ENCODE data around the gene SLC8A2. TPM values are rescaled to one million over a fixed set of nuclear protein-coding genes. Genes with fewer than 3 reads are reported as not detected.
A peak's percentile ranks its signal among the peaks of the same experiment; 100 is the strongest.

The SLC8A2 gene
- under 1 TPM in 2 of 4 donors, not detected in 2; 0.12 to 0.92 TPM for polyA plus RNA-seq
- long read RNA-seq, donor 1, result 0 reads
- long read RNA-seq, donor 2, result 0 reads
- long read RNA-seq, donor 3, result 0 reads
- long read RNA-seq, donor 4, result 0 reads
- long read RNA-seq, donor 5, result 0 reads
- long read RNA-seq, donor 6, result 0 reads
- long read RNA-seq, donor 7, result 0 reads
- long read RNA-seq, donor 8, result 0 reads
- long read RNA-seq, donor 9, result 0 reads
- long read RNA-seq, donor 10, result 0 reads

- Histone ChIP-seq H3K27ac (ENCODE audit: low read depth in 1 of 3, low read length in 2 of 3) (no peak within 1 kb of the TSS), H3K27me3 (ENCODE audit: control insufficient read depth in 3 of 3, insufficient read depth in 3 of 3, low read length in 3 of 3) (peaks cover 4 to 55% (median 28%) of the 10 kb centered on the region in 3 donors), H3K4me3 (ENCODE audit: low read depth in 1 of 3, low read length in 3 of 3) (no peak within 1 kb of the TSS), H3K4me1 (ENCODE audit: control insufficient read depth in 3 of 3, insufficient read depth in 2 of 3, low read depth in 1 of 3, low read length in 2 of 3) (peaks cover 0 to 2% (median 0%) of the 10 kb centered on the region in 3 donors), H3K36me3 (ENCODE audit: control insufficient read depth in 3 of 3, insufficient read depth in 2 of 3, low read depth in 1 of 3, low read length in 3 of 3) (peaks cover 0 to 3% (median 0%) of the 10 kb centered on the region in 3 donors), H3K9me3 (ENCODE audit: control insufficient read depth in 2 of 2, insufficient read depth in 1 of 2, low read depth in 1 of 2, low read length in 1 of 2) (no peaks in the 10 kb centered on the region)
- FAIRE-seq, result no peak
- DNase-seq, result peak in 1 of 2 donors; percentile 76
- WGBS, 3 donors, result 4 to 9% (median 8%) methylated on average over 13 to 29 of the region's 29 CpGs
Measured at GRCh38 chr19:47471733-47472457, at the start of gene SLC8A2. Gene SLC8A2 (minus strand): TSS chr19:47471893. CDS start chr19:47466403, 5,490 bp downstream.

GRCh38 chr19:47520839-47521238 is 49.1 kb upstream of the SLC8A2 start:
- 75 to 85% (median 82%) methylated on average over 5 to 6 of the region's 6 CpGs for WGBS, 3 donors

GRCh38 chr19:47520343-47520806 is 48.7 kb upstream of the SLC8A2 start:
- no peak for FAIRE-seq
- no peak overlapping the region for H3K4me3 ChIP-seq (ENCODE audit: low read depth in 1 of 3, low read length in 3 of 3)

More at GRCh38 chr19:47520839-47521238, 49.1 kb upstream of the SLC8A2 start:
- Histone ChIP-seq H3K4me1 (ENCODE audit: control insufficient read depth in 3 of 3, insufficient read depth in 2 of 3, low read depth in 1 of 3, low read length in 2 of 3) (peaks cover 0 to 4% (median 3%) of the 10 kb centered on the region in 3 donors), H3K36me3 (ENCODE audit: control insufficient read depth in 3 of 3, insufficient read depth in 2 of 3, low read depth in 1 of 3, low read length in 3 of 3) (no peaks in the 10 kb centered on the region), H3K4me3 (ENCODE audit: low read depth in 1 of 3, low read length in 3 of 3) (no peak overlapping the region), H3K27me3 (ENCODE audit: control insufficient read depth in 3 of 3, insufficient read depth in 3 of 3, low read length in 3 of 3) (peaks cover 0 to 8% (median 3%) of the 10 kb centered on the region in 3 donors), H3K27ac (ENCODE audit: low read depth in 1 of 3, low read length in 2 of 3) (no peak overlapping the region), H3K9me3 (ENCODE audit: control insufficient read depth in 2 of 2, insufficient read depth in 1 of 2, low read depth in 1 of 2, low read length in 1 of 2) (no peaks in the 10 kb centered on the region)
- no peak for FAIRE-seq
- DNase-seq, result no peak

GRCh38 chr19:47518854-47519253 is 47.2 kb upstream of the SLC8A2 start:
- Histone ChIP-seq H3K27ac (ENCODE audit: low read depth in 1 of 3, low read length in 2 of 3) (no peak overlapping the region), H3K36me3 (ENCODE audit: control insufficient read depth in 3 of 3, insufficient read depth in 2 of 3, low read depth in 1 of 3, low read length in 3 of 3) (no peaks in the 10 kb centered on the region), H3K27me3 (ENCODE audit: control insufficient read depth in 3 of 3, insufficient read depth in 3 of 3, low read length in 3 of 3) (peaks cover 0 to 8% (median 3%) of the 10 kb centered on the region in 3 donors), H3K4me1 (ENCODE audit: control insufficient read depth in 3 of 3, insufficient read depth in 2 of 3, low read depth in 1 of 3, low read length in 2 of 3) (peaks cover 0 to 7% (median 3%) of the 10 kb centered on the region in 3 donors), H3K9me3 (ENCODE audit: control insufficient read depth in 2 of 2, insufficient read depth in 1 of 2, low read depth in 1 of 2, low read length in 1 of 2) (no peaks in the 10 kb centered on the region), H3K4me3 (ENCODE audit: low read depth in 1 of 3, low read length in 3 of 3) (no peak overlapping the region)
- FAIRE-seq (no peak), DNase-seq (no peak)
- 81 to 87% (median 84%) methylated on average over 9 of the region's 9 CpGs for WGBS, 3 donors

More at GRCh38 chr19:47520343-47520806, 48.7 kb upstream of the SLC8A2 start:
- Histone ChIP-seq H3K27me3 (ENCODE audit: control insufficient read depth in 3 of 3, insufficient read depth in 3 of 3, low read length in 3 of 3) (peaks cover 0 to 8% (median 3%) of the 10 kb centered on the region in 3 donors), H3K27ac (ENCODE audit: low read depth in 1 of 3, low read length in 2 of 3) (no peak overlapping the region), H3K9me3 (ENCODE audit: control insufficient read depth in 2 of 2, insufficient read depth in 1 of 2, low read depth in 1 of 2, low read length in 1 of 2) (no peaks in the 10 kb centered on the region), H3K4me1 (ENCODE audit: control insufficient read depth in 3 of 3, insufficient read depth in 2 of 3, low read depth in 1 of 3, low read length in 2 of 3) (peaks cover 0 to 7% (median 3%) of the 10 kb centered on the region in 3 donors), H3K36me3 (ENCODE audit: control insufficient read depth in 3 of 3, insufficient read depth in 2 of 3, low read depth in 1 of 3, low read length in 3 of 3) (no peaks in the 10 kb centered on the region)
- 78 to 82% (median 82%) methylated on average over 10 of the region's 10 CpGs for WGBS, 3 donors
- DNase-seq, result no peak

- Histone ChIP-seq H3K27me3 (ENCODE audit: control insufficient read depth in 3 of 3, insufficient read depth in 3 of 3, low read length in 3 of 3) (peaks cover 0 to 8% (median 3%) of the 10 kb centered on the region in 3 donors), H3K4me1 (ENCODE audit: control insufficient read depth in 3 of 3, insufficient read depth in 2 of 3, low read depth in 1 of 3, low read length in 2 of 3) (peaks cover 0 to 13% (median 7%) of the 10 kb centered on the region in 3 donors), H3K36me3 (ENCODE audit: control insufficient read depth in 3 of 3, insufficient read depth in 2 of 3, low read depth in 1 of 3, low read length in 3 of 3) (no peaks in the 10 kb centered on the region), H3K4me3 (ENCODE audit: low read depth in 1 of 3, low read length in 3 of 3) (no peak overlapping the region), H3K27ac (ENCODE audit: low read depth in 1 of 3, low read length in 2 of 3) (no peak overlapping the region), H3K9me3 (ENCODE audit: control insufficient read depth in 2 of 2, insufficient read depth in 1 of 2, low read depth in 1 of 2, low read length in 1 of 2) (no peaks in the 10 kb centered on the region)
- FAIRE-seq (no peak), DNase-seq (no peak)
- WGBS, 3 donors, result 54 to 70% (median 57%) methylated on average over 4 of the region's 4 CpGs
Measured at GRCh38 chr19:47518139-47518538, 46.4 kb upstream of the SLC8A2 start.

- peak; percentile 100 for DNase-seq
- peaks cover 0 to 2% (median 0%) of the 10 kb centered on the region in 3 donors for H3K27me3 ChIP-seq (ENCODE audit: control insufficient read depth in 3 of 3, insufficient read depth in 3 of 3, low read length in 3 of 3)
- WGBS, 3 donors, result 0 to 1% (median 0%) methylated on average over 72 to 78 of the region's 78 CpGs
- peak within 1 kb of the TSS; percentile 95 to 98 (median 96) for H3K27ac ChIP-seq (ENCODE audit: low read depth in 1 of 3, low read length in 2 of 3)
- H3K36me3 ChIP-seq (ENCODE audit: control insufficient read depth in 3 of 3, insufficient read depth in 2 of 3, low read depth in 1 of 3, low read length in 3 of 3), result peaks cover 0 to 16% (median 0%) of the 10 kb centered on the region in 3 donors
- H3K4me3 ChIP-seq (ENCODE audit: low read depth in 1 of 3, low read length in 3 of 3), result peak within 1 kb of the TSS; percentile 88 to 95 (median 93)
- peaks cover 2 to 38% (median 13%) of the 10 kb centered on the region in 3 donors for H3K4me1 ChIP-seq (ENCODE audit: control insufficient read depth in 3 of 3, insufficient read depth in 2 of 3, low read depth in 1 of 3, low read length in 2 of 3)
- no peaks in the 10 kb centered on the region for H3K9me3 ChIP-seq (ENCODE audit: control insufficient read depth in 2 of 2, insufficient read depth in 1 of 2, low read depth in 1 of 2, low read length in 1 of 2)
- FAIRE-seq, result peak; percentile 33
Measured at GRCh38 chr19:47514869-47515588, 43.3 kb upstream of the SLC8A2 start, which contains the start of gene NAPA. Gene NAPA (minus strand): TSS chr19:47515063. CDS start chr19:47514940, 123 bp downstream.

- FAIRE-seq (no peak), DNase-seq (peak in 1 of 2 donors; percentile 44)
- 2 to 4% (median 3%) methylated on average over 40 of the region's 40 CpGs for WGBS, 3 donors
- H3K27me3 ChIP-seq (ENCODE audit: control insufficient read depth in 3 of 3, insufficient read depth in 3 of 3, low read length in 3 of 3), result peaks cover 0 to 2% (median 0%) of the 10 kb centered on the region in 3 donors
- no peaks in the 10 kb centered on the region for H3K9me3 ChIP-seq (ENCODE audit: control insufficient read depth in 2 of 2, insufficient read depth in 1 of 2, low read depth in 1 of 2, low read length in 1 of 2)
- peak overlapping the region; percentile 95 to 98 (median 96) for H3K27ac ChIP-seq (ENCODE audit: low read depth in 1 of 3, low read length in 2 of 3)
- peak overlapping the region; percentile 88 to 95 (median 93) for H3K4me3 ChIP-seq (ENCODE audit: low read depth in 1 of 3, low read length in 3 of 3)
- H3K4me1 ChIP-seq (ENCODE audit: control insufficient read depth in 3 of 3, insufficient read depth in 2 of 3, low read depth in 1 of 3, low read length in 2 of 3), result peaks cover 2 to 38% (median 13%) of the 10 kb centered on the region in 3 donors
- H3K36me3 ChIP-seq (ENCODE audit: control insufficient read depth in 3 of 3, insufficient read depth in 2 of 3, low read depth in 1 of 3, low read length in 3 of 3), result peaks cover 0 to 23% (median 0%) of the 10 kb centered on the region in 3 donors
Measured at GRCh38 chr19:47514151-47514868, 42.6 kb upstream of the SLC8A2 start.

Measured in small intestine (tissue), 16 donors.